Fibroblast of skin of back (primary cell): ENCODE measurements around the gene MSH4.
"Not testable (repeated sequence)": the region's sequence is repeated elsewhere in the genome, so short reads cannot be mapped to it uniquely, and the experiment has no call there.

ENCODE experiments used
- DNase-seq: peaks from one replicate; pipeline ENCODE4 v3.0.0-alpha.2; 2013

The MSH4 gene

DNA sequence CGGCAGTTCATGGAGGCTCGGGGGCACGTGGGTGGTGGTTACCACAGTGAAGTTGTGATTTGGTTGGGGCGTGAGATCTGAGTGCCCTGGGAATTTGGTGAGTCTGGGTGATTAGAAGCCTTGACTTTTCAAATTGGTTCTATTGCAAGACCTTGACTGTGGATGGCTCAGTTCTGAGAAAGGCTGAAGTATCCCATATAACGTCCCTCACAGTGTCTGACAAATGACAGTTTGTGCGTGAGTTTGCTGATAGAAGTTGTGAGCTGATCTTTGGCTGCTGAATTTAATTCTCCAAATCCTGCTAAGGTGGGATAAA lies 549 bp downstream of the MSH4 start:
- DNase-seq = no peak

DNA sequence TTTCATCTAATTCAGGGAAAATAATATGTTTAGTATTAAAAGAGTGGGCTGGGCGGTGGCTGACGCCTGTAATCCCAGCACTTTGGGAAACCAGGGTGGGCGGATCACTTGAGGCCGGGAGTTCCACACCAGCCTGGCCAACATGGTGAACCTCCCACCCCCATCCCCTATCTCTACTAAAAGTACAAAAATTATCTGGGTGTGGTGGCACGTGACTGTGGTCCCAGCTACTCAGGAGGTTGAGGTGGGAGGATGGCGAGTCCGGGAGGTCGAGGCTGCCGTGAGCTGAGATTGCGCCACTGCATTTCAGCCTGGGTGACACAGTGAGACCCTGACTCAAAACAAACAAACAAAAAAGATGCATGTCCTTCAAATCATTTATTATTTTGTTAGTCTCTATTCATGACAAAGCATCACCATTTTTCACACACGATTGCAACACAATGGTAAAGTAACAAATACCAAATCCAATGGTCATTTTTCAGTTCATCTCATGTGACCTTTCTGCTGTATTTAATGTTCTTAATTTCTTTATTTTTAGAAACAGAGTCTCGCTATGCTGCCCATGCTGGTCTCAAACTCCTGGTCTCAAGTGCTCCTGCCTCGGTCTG lies 1.0 kb downstream of the MSH4 start:
- no peak for DNase-seq

DNA sequence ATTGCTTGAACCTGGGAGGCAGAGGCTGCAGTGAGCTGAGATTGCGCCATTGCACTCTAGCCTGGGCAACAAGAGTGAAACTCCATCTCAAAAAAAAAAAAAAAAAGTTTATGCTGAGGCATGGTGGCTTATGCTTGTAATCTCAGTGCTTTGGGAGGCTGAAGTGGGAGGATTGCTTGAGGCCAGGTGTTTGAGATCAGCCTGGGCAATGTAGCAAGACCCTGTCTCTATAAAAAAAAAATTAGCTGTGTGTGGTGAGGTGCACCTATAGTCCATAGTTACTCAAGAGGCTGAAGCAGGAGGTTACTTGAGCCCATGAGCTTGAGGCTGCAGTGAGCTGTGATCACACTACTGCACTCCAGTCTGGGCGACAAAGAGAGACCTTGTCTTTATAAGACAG lies 4.8 kb downstream of the MSH4 start:
- DNase-seq = not testable (repeated sequence)

DNA sequence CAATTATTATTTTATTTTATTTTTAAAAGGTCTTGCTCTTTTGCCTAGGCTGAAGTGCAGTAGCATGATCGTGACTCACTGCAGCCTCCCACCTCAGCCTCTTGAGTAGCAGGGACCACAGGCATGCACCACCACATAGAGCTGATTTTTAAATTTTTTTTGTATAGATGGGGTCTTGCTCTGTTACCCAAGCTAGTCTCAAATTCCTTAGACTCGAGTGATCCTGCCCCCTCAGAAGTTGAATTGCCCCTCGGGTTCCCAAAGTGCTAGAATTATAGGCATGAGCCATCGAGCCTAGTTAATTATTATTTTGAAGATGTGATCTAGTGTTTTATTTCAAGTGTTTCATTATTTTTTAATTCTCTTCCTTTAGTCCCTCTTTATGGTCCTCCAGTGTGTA lies 12.2 kb downstream of the MSH4 start:
- DNase-seq = no peak

DNA sequence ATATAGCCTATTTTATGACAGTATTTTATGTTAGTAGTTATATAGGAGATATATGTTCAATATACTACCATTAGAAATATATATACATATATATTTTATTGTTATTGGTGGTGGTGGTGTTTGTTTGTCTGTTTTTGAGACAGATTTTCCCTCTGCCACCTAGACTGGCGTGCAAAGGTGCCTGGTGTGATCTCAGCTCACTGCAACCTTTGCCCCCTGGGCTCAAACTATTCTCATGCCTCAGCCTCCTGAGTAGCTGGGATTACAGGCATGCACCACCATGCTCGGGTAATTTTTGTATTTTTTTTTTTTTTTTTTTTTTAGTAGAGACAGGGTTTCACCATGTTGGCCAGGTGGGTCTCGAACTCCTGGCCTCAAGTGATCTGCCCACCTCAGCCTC lies 13.4 kb downstream of the MSH4 start:
- DNase-seq = not testable (repeated sequence)

DNA sequence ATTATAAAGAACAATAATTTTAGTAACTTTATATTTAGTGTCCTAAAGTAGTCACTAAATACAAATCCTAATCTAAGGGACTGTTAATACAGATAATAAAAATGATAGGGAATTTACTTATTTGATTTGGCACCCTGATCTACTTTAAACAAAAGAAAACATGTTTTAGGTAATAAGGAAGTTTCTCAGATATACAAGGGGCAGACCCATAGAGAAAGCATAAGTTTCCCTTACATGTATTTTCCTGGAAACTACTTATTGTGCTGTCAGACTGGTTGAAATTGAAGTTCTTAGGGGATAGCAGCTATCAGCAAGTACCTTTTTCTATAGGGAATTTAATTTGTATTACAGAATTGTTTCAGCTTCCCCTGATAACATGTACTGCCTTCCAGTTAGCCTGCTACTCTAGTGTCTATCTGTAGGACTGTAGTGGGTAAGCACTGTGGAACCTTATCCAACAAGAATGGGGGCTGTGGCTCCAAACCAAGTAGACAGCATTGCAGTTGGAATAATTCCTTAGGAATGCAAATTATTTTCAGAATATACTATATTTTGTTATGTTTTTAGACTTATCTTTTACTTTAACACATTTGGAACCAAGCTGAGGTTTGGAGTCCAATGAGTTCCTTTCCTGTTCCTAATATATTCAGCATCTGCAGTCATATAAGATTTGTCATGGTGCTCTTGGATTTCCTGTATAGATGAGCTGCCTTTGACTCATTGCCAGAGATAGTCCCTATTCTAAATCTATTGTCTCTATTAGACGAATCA lies 14.7 kb downstream of the MSH4 start:
- DNase-seq = peak; percentile 81

DNA sequence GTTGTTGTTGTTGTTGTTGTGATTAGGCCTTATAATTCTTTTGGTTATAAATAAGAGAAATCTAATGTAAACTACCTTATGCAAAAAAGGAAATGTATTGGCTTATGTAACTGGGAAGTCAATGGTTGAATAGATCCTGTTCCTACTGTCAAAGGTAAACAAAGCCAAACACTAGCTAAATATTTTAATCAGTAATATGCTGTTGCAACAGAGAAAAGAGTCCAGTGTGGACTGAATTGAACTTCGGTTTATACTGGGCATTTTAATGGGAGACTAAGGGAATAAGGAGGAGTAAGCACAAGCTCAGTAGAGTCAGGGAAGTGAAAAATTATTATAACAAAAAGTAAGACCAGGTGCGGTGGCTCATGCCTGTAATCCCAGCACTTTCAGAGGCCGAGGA lies 15.4 kb downstream of the MSH4 start:
- DNase-seq = no peak

DNA sequence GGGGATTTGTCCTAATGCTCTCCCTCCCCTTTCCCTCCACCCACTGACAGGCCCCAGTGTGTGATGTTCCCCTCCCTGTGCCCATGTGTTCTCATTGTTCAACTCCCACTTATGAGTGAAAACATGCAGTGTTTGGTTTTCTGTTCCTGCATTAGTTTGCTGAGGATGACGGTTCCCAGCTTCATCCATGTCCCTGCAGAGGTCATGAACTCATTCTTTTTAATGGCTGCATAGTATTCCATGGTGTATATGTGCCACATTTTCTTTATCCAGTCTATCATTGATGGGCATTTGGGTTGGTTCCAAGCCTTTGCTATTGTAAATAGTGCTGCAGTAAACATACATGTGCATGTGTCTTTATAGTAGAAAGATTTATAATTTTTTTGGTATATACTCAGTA lies 26.9 kb downstream of the MSH4 start:
- DNase-seq = not testable (repeated sequence)

DNA sequence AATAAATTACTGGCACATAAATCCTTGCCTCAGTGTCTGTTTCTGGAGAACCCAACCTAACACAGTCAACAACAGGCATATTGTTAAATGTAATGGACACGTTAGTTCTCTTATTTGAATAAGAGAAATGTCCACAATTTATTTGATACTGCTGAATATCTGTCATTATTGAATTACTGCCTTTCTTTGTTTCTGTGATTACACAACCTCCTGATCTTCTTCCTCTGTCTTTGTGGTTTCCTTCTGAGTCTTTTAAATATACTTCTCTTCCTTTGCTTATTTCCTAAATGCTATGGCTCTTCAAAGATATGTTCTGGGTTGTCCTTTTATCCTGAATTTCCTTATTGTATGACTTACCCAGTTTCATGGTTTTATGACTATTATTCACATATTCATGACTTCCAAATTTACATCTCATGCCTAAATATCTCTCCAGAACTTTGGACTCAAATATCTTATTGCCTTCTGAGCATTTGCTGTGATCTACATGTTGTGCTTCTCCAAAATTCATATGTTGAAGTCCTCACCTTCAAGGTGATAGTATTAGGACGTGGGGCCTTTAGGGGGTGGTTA lies 39.9 kb downstream of the MSH4 start:
- DNase-seq = no peak

DNA sequence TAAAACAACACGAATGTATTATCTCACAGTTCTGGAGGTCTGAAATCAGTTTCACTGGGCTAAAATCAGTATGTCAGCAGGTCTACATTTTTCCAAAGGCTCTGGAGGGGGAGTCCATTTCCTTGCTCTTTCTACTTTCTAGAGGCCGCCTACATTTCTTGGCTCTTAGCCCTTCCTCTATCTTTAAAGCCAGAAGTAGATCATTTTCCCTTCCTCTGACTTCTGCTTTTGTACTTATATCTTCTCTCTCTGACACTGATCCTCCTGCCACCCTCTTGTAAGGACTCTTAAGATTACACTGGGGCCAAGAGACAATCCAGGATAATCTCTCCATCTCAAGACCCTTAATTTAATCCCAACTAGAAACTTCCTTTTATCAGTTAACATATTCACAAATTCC lies 41.4 kb downstream of the MSH4 start:
- DNase-seq = no peak

DNA sequence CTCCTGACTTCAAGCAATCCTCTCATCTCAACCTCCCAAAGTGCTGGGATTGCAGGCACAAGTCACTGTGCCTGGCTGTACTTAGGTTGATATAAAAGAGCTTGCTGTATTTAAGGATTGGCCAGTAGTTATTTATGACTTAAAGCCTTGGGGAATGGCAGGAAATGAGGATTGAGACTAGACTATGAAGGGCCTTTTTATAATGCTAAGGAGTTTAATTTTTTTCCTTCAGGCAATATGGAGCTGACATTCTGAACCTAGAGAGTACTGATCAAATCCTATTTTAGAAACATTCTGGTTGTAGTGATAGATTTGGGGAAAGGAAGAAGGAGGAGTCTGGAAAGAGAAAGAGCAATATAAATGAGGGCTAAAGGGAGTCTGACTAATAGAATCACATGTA lies 44.7 kb downstream of the MSH4 start:
- DNase-seq = no peak

DNA sequence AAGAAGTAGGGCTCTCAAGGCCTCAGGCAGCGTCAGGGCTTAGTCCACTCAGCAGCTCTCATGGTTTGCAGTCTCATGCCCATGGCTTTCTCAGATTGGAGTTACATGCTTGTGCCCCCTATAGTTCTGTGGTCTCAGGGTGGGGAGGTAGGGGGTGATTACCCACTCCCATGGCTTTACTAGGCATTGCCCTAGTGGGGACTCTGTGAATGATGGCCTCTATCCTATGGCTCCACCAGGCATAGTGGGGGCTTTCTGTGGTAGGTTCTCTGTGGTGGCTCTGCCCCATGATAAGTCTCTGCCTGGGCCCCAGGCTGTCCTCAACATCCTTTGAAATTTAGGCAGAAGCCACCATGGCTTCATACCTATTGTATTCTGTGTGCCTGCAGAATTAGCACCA lies 48.9 kb downstream of the MSH4 start:
- DNase-seq = no peak

DNA sequence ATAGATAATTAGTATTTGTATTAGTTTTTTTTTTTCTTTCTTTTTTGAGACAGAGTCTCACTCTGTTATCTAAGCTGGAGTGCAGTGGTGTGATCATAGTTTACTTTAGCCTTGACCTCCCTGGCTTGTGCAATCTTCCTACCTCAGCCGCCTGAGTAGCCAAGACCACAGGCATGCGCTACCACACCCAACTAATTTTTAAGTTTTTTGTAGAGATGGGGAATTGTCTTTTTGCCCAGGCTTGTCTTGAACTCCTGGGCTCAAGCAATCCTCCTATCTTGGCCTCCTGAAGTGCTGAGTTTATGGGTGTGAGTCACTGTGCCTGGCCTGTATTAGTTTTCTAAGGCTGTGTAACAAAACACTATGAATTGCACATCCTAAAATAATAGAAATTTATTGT lies 58.3 kb downstream of the MSH4 start:
- DNase-seq = peak; percentile 33

DNA sequence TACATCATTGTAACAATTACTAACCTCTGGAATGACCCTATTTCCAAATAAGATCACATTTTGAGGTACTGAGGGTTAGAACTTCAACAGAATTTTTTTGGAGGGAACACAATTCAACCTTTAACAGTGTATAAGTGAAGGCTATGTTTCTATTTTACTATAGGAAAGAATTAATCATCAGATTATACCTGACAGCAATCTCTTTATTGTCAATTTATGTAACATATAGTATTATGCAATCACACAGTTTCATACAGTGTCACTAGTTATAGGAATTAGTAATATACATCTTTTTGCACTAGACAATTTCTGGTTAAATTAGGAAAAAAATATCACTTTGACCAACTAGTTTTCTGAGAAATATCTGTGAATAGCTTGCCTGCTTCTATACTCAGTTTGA lies 59.1 kb downstream of the MSH4 start:
- no peak for DNase-seq

DNA sequence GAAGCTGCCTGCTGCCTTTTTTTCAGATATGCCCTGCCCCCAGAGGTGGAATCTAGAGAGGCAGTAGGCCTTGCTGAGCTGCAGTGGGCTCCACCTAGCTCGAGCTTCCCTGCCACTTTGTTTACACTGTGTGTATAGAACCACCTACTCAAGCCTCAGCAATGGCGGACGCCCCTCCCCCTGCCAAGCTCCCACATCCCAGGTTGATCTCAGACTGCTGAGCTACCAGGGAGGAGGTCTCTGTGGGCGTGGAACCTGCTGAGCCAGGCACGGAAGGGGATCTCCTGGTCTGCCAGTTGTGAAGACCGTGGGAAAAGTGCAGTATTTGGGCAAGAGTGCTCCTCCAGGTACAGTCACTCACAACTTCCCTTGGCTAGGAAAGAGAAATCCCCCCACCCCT lies 65.1 kb downstream of the MSH4 start:
- no peak for DNase-seq

DNA sequence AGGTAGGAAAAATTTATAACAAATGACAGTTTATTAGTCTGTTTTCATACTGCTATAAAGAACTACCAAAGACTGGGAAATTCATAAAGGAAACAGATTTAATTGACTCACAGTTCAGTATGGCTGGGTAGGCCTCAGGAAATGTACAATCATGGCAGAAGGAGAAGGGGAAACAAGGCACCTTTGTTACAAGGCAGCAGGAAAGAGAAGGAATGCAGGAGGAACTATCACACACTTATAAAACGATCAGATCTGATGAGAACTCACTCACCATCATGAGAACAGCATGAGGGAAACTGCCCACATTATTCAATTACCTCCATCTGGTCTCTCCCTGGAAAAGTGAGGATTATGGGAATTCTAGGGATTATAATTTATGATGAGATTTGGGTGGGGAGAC lies 74.3 kb downstream of the MSH4 start:
- no peak for DNase-seq

DNA sequence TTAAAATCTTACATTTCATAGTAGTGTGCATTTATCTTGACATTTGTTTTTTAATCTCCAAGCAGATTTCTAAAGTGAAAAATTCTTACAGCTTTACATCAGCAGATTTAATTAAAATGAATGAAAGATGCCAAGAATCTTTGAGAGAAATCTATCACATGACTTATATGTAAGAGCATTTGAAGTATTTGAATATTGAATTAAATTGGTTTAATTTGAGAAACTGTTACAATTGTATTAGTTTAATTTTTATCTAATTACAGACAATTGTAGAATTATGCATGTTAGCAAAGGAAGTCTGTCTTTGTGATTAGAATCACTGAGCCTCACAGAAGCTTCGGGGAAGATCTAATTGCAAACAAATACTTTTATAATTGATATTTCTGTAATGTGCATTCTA lies 83.3 kb downstream of the MSH4 start:
- no peak for DNase-seq

DNA sequence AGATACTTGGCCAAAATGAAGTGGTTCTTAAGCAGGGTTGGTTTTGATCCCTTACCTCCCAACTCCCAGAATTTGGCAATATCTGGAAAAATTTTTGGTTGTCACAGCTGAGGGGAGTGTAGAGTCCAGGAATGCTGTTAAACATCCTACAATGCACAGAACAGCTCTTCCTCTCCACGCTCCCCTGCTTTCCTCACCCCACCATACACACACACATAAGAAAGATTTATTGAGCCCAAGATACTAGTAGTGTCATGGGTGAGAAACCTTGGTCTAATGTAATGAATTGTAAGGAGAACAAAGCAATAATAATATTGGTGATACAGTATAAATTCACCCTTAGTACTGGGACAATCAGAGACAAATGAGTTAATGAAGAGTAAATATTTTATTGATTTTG lies 87.8 kb downstream of the MSH4 start:
- DNase-seq = no peak

DNA sequence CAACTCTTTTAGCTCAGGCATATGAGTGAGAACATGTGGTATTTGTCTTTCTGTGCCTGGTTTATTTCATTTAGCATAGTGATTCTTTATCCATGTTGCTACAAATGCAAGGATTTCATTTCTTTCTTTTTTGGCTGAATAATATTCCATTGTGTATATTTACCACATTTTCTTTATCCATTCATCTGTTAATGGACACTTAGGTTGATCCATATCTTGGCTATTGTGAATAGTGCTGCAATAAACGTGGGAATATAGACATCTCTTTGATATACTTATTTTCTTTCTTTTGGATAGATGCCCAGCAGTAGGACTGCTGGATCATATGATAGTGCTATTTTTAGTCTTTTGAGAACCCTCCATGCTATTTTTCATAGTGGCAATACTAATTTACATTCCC lies 104.7 kb downstream of the MSH4 start:
- no peak for DNase-seq

DNA sequence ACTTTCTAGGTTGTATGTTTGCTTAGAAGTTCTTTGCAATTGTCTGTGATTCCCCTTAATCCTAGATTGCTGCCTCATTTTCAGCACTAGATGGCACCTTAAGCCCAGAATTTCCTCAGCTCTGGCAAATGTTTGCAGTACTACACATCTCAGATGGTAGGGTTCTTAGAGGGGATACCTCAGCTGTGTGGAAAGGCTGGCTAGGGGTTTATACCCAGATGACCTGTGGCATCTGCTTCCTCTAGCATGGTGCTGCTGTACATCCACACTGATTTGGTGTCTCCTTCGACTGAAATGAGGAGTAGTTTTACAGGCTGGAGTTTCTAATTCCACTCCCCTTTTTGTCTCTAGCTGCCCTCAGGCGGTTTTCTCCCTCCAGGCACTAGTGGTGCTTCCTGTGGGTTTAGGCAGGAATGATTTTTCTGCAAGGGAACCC lies 112.1 kb downstream of the MSH4 start:
- DNase-seq = peak; percentile 40

DNA sequence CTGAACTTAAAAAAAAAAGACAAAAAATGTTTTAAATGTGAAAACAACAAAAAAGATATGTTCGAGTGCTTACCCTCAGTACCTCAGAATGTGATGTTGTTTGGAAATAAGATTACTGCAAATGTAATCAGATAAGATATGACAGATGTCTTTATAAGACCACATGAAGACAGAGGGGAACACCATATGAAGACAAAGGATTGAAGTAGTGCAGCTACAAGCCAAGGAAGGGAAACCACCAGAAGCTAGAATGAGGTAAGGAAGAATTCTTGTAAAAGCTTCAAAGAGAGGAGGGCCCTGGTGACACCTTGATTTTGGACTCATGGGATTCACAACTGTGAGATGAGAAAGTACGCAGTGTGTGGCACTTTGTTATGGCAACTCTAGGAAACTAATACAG lies 120.2 kb downstream of the MSH4 start:
- DNase-seq = no peak

DNA sequence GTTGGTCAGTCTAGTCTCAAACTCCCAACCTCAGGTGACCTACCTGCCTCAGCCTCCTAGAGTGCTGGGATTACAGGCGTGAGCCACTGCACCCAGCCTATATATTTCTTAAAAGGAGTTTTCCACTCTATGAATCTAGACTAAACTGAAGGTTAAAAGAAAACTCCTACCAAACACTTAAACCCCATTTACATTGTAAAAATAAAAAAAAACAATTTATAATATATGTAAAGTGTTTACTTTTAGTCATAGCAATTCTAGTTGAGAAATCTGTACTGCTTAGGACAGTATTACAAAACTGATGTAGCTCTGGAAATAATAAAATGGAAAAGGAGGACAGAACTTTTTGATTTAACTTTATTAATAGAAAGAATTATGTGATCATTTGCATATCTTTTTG lies 126.0 kb downstream of the MSH4 start:
- DNase-seq = no peak

DNA sequence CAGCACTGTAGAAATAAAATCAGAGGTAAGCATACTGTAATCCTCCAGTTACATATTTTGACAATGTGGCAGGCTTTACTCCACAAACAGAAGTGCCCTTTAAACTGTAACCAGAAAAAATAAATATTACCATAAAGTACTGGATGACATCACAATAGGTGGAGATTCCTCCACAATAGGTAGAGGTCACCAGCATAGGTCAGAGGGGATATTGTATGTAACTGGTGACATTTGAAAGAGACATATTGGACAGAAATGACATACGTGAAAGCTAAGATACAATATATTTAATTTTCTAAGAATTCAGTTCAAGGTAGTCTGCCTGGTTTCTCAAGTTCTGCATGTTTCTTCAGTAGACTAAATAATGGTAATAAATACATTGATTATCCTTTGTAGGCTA lies 135.6 kb downstream of the MSH4 start, which contains the start of gene ASB17:
Gene ASB17 (minus strand): TSS at position 101 of the 400 bp plus-strand sequence. CDS start 113 bp downstream, outside the sequence.
- DNase-seq = no peak

DNA sequence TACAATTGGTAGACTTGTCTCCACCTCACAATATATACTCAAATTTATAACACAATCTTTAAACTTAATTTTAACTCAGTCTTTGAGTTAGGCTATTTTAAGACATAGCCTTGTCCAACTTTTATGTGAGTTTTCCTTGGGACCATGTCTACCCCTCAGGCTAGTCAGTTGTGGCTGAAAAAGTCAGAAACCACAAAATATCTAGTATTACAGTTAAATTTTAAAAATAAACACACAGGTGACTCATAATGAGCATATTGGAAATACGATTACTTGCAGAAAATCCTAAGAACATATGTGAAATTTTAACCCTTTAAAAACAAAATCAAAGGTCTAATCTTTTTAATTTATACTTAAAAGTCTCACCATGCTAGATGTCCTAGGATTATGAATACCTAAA lies 140.4 kb downstream of the MSH4 start:
- peak; percentile 44 for DNase-seq
